ENCODE results near the gene TOGARAM2. TPM values are rescaled to one million over a fixed set of nuclear protein-coding genes. Genes with fewer than 3 reads are reported as not detected.

Gene TOGARAM2
- total RNA-seq, 1 experiment from 2014 or later, result 0.76 TPM

DNA sequence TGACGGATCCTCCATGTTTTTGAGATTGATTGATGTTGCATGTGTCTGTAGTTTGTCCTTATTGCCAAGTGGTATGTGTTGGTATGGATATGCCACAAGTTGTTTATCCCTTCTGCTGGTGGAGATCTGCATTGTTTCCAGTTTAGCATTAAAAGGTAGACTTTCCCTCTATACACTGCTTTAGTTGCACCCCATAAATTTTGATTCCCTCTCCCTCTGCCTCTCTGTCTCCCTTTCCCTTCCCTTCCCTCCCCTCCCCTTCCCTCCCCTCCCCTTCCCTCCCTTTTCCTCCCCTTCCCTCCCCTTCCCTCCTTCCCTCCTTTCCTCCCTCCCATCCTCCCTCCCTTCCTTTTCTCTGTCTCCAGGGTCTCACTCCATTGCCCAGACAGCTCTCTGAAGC is 18.6 kb upstream of the TOGARAM2 start:
- ATAC-seq (no peak), DNase-seq (ENCODE audit: low read depth, low spot score) (no peak)
- RAD21 ChIA-PET (ENCODE audit: low non-redundant PET in 1 of 2, low total read pairs in 2 of 2, uncharacterized antibody in 2 of 2, unreplicated experiment in 2 of 2), result no interaction called here
- H3K4me1 ChIP-seq (ENCODE audit: control insufficient read depth in 1 of 2, insufficient read depth in 2 of 2, low read length in 2 of 2), result 0 out of 4 replicates have a peak, but pooled peaks cover 0 to 3% of the 10 kb centered on the region in 2 experiments
- TF ChIP-seq, protein P1, sequence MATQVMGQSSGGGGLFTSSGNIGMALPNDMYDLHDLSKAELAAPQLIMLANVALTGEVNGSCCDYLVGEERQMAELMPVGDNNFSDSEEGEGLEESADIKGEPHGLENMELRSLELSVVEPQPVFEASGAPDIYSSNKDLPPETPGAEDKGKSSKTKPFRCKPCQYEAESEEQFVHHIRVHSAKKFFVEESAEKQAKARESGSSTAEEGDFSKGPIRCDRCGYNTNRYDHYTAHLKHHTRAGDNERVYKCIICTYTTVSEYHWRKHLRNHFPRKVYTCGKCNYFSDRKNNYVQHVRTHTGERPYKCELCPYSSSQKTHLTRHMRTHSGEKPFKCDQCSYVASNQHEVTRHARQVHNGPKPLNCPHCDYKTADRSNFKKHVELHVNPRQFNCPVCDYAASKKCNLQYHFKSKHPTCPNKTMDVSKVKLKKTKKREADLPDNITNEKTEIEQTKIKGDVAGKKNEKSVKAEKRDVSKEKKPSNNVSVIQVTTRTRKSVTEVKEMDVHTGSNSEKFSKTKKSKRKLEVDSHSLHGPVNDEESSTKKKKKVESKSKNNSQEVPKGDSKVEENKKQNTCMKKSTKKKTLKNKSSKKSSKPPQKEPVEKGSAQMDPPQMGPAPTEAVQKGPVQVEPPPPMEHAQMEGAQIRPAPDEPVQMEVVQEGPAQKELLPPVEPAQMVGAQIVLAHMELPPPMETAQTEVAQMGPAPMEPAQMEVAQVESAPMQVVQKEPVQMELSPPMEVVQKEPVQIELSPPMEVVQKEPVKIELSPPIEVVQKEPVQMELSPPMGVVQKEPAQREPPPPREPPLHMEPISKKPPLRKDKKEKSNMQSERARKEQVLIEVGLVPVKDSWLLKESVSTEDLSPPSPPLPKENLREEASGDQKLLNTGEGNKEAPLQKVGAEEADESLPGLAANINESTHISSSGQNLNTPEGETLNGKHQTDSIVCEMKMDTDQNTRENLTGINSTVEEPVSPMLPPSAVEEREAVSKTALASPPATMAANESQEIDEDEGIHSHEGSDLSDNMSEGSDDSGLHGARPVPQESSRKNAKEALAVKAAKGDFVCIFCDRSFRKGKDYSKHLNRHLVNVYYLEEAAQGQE (IDR thresholded peaks at IDR 0.05; ENCODE audit: low read depth), result no peak
- TF ChIP-seq YY1 (IDR thresholded peaks at IDR 0.05; ENCODE audit: extremely low read depth, insufficient replicate concordance, low read depth, low read length), result no peak
- no peak for TF ChIP-seq SIN3A (IDR thresholded peaks at IDR 0.05; ENCODE audit: low read depth)
- no peak for TF ChIP-seq EZH2phosphoT487 (IDR thresholded peaks at IDR 0.05; ENCODE audit: borderline replicate concordance)
- TF ChIP-seq JUND (IDR thresholded peaks at IDR 0.05), result no peak
- TF ChIP-seq, protein P2, sequence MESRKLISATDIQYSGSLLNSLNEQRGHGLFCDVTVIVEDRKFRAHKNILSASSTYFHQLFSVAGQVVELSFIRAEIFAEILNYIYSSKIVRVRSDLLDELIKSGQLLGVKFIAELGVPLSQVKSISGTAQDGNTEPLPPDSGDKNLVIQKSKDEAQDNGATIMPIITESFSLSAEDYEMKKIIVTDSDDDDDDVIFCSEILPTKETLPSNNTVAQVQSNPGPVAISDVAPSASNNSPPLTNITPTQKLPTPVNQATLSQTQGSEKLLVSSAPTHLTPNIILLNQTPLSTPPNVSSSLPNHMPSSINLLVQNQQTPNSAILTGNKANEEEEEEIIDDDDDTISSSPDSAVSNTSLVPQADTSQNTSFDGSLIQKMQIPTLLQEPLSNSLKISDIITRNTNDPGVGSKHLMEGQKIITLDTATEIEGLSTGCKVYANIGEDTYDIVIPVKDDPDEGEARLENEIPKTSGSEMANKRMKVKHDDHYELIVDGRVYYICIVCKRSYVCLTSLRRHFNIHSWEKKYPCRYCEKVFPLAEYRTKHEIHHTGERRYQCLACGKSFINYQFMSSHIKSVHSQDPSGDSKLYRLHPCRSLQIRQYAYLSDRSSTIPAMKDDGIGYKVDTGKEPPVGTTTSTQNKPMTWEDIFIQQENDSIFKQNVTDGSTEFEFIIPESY (IDR thresholded peaks at IDR 0.05; ENCODE audit: extremely low read depth, insufficient replicate concordance, low read length), result no peak
- no peak for TF ChIP-seq CBX3 (IDR thresholded peaks at IDR 0.05; ENCODE audit: low read depth)
- TF ChIP-seq, protein P3, sequence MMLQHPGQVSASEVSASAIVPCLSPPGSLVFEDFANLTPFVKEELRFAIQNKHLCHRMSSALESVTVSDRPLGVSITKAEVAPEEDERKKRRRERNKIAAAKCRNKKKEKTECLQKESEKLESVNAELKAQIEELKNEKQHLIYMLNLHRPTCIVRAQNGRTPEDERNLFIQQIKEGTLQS (IDR thresholded peaks at IDR 0.05), result no peak
- no peak for TF ChIP-seq RAD21 (IDR thresholded peaks at IDR 0.05; ENCODE audit: low read depth)
- TF ChIP-seq POLR2A (IDR thresholded peaks at IDR 0.05; ENCODE audit: borderline replicate concordance, extremely low read depth, insufficient read depth, insufficient read length), result no peak
- no peak for TF ChIP-seq POLR2AphosphoS5 (IDR thresholded peaks at IDR 0.05; ENCODE audit: low read depth, low read length)
- no peak for TF ChIP-seq EGR1 (IDR thresholded peaks at IDR 0.05; ENCODE audit: low read depth)
- no peak for TF ChIP-seq ZNF274 (IDR thresholded peaks at IDR 0.05; ENCODE audit: low read depth, low read length)
- no peak for TF ChIP-seq SP1 (IDR thresholded peaks at IDR 0.05; ENCODE audit: low read depth)
- TF ChIP-seq TCF7L2 (IDR thresholded peaks at IDR 0.05; ENCODE audit: borderline replicate concordance, extremely low read depth, insufficient read depth, insufficient read length), result no peak
- no peaks in the 10 kb centered on the region for H3K9me3 ChIP-seq (ENCODE audit: control insufficient read depth in 1 of 2, insufficient read depth in 1 of 2, low read depth in 1 of 2, low read length in 2 of 2)
- CTCF ChIA-PET, result no interaction called here
- BruUV-seq (replicated peaks), result no TSS peak
- no peak overlapping the region for H2AFZ ChIP-seq (ENCODE audit: low read depth, low read length, poor library complexity, severe bottlenecking)
- H3K9ac ChIP-seq (ENCODE audit: low read length), result no peak overlapping the region
- no peak overlapping the region for H3K4me3 ChIP-seq (replicated peaks in 1 of 2; ENCODE audit: low read depth in 1 of 2, low read length in 2 of 2)
- H4K20me1 ChIP-seq (ENCODE audit: insufficient read depth), result no peaks in the 10 kb centered on the region
- POLR2A ChIA-PET, result no interaction called here
- no peaks in the 10 kb centered on the region for H3K79me2 ChIP-seq (ENCODE audit: insufficient read depth, low read length)
- H3K36me3 ChIP-seq (ENCODE audit: control insufficient read depth in 1 of 2, insufficient read depth in 2 of 2, low read length in 2 of 2), result no peaks in the 10 kb centered on the region
- H3K27me3 ChIP-seq (ENCODE audit: insufficient read depth, low read length), result no peaks in the 10 kb centered on the region
- H3K4me2 ChIP-seq (ENCODE audit: low read length), result no peak overlapping the region
- no peaks in the 10 kb centered on the region for H3K9me2 ChIP-seq (ENCODE audit: insufficient read depth)
- intact Hi-C loops (cut with micrococcal nuclease), result no loop called here
- H3K27ac ChIP-seq (ENCODE audit: low read depth, low read length), result no peak overlapping the region
